Stimulated activated CD4-positive, alpha-beta T cell treated with anti-CD3 and anti-CD28 coated beads, Interleukin-15, amount 100 ng/mL, for 1 hour (primary cell): ENCODE data around the gene INPP4B.

ENCODE experiments used
- DNase-seq, 2 donors: peaks; one replicate each; pipeline ENCODE4 v3.0.0-alpha.2; 2020; ENCODE audit warnings: low read depth in 1 of 2, low spot score in 1 of 2

Gene INPP4B

GRCh38 chr4:142741995-142742394, 104.1 kb downstream of the INPP4B start:
- DNase-seq = no peak

- no peak for DNase-seq
These were observed 117.9 kb downstream of the INPP4B start for GRCh38 chr4:142728233-142728632.

GRCh38 chr4:142727149-142727548, 119.0 kb downstream of the INPP4B start:
- DNase-seq = no peak

- DNase-seq = no peak
These were observed 120.2 kb downstream of the INPP4B start for GRCh38 chr4:142725886-142726285.

GRCh38 chr4:142721187-142721586, 124.9 kb downstream of the INPP4B start:
- DNase-seq = no peak

GRCh38 chr4:142719854-142720541, 126.1 kb downstream of the INPP4B start:
- no peak for DNase-seq

GRCh38 chr4:142718981-142719380, 127.1 kb downstream of the INPP4B start:
- DNase-seq = no peak

GRCh38 chr4:142715727-142716126, 130.4 kb downstream of the INPP4B start:
- DNase-seq = no peak

GRCh38 chr4:142713282-142714030, 132.6 kb downstream of the INPP4B start:
- DNase-seq = no peak

GRCh38 chr4:142708231-142708630, 137.9 kb downstream of the INPP4B start:
- no peak for DNase-seq

GRCh38 chr4:142707401-142707800, 138.7 kb downstream of the INPP4B start:
- DNase-seq = no peak

GRCh38 chr4:142706381-142706780, 139.7 kb downstream of the INPP4B start:
- no peak for DNase-seq

- DNase-seq = no peak
These were observed 140.3 kb downstream of the INPP4B start for GRCh38 chr4:142705820-142706219.

- no peak for DNase-seq
These were observed 142.3 kb downstream of the INPP4B start for GRCh38 chr4:142703694-142704309.

- DNase-seq = no peak
These were observed 145.1 kb downstream of the INPP4B start for GRCh38 chr4:142701017-142701416.

GRCh38 chr4:142700531-142700930, 145.6 kb downstream of the INPP4B start:
- DNase-seq = no peak

GRCh38 chr4:142698552-142698951, 147.5 kb downstream of the INPP4B start:
- DNase-seq = no peak

GRCh38 chr4:142697928-142698327, 148.2 kb downstream of the INPP4B start:
- DNase-seq = no peak

- DNase-seq = no peak
These were observed 148.8 kb downstream of the INPP4B start for GRCh38 chr4:142697320-142697719.

GRCh38 chr4:142696334-142697122, 149.6 kb downstream of the INPP4B start:
- DNase-seq = no peak

- DNase-seq = no peak
These were observed 155.5 kb downstream of the INPP4B start for GRCh38 chr4:142690406-142691163.
